ENCODE data around the gene TMEM150C. TPM values are rescaled to one million over a fixed set of nuclear protein-coding genes. Genes with fewer than 3 reads are reported as not detected.

TMEM150C gene
- total and polyA plus RNA-seq, 2 of the 4 experiments (the other 2 are of a cell fraction), result 0.10 to 0.36 TPM

DNA sequence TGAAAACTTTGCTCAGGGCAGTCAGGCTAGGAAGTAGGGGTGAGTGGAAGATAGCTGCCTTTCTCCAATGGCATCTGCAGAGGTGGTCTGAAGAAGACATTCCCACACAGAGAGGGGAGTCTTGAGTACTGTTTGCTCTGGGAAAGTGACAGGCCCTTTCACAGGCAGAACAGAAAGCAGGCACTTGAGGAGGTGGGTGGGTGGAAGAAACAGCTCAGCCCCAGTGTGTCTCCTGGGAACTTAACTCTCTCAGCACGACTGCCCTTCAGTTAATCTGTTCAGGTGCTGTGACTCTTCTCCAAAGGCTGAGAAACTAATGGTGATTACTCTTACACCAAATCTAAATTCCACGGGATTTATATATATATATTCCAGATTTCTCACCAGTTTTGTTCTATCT is 103.1 kb downstream of the TMEM150C start:
- Histone ChIP-seq H3K4ac (ENCODE audit: low read depth, low read length) (no peak overlapping the region), H3K56ac (ENCODE audit: extremely low read depth, insufficient read depth, low read length) (no peak overlapping the region), H3K27me3 (ENCODE audit: control insufficient read depth, insufficient read depth, low read length) (no peaks in the 10 kb centered on the region), H3K4me2 (ENCODE audit: low read depth, low read length) (no peak overlapping the region), H2BK5ac (ENCODE audit: low read depth, low read length, poor library complexity, severe bottlenecking) (no peak overlapping the region), H3K18ac (ENCODE audit: low read depth, low read length) (no peak overlapping the region), H4K8ac (ENCODE audit: low read depth in 2 of 2, low read length in 2 of 2) (no peak overlapping the region), H4K91ac (ENCODE audit: insufficient read depth, low read depth, low read length) (no peak overlapping the region), H3K79me1 (ENCODE audit: low read depth in 1 of 2, low read length in 2 of 2) (peaks cover 3 to 8% of the 10 kb centered on the region in 2 experiments; a peak in 3 of 4 replicates), H3K14ac (replicated peaks; ENCODE audit: low read depth, low read length) (no peak overlapping the region), H3K23ac (ENCODE audit: low read depth, low read length) (no peak overlapping the region), H2AK9ac (replicated peaks; ENCODE audit: low read depth, low read length, poor library complexity) (no peak overlapping the region), H3K27ac (ENCODE audit: insufficient read depth, low read length) (no peak overlapping the region), H2BK15ac (ENCODE audit: low read depth, low read length) (no peak overlapping the region), H2AK5ac (ENCODE audit: low read depth, low read length) (no peak overlapping the region), H3K36me3 (ENCODE audit: control insufficient read depth, insufficient read depth, low read length) (peaks cover 15% of the 10 kb centered on the region), H3K4me1 (ENCODE audit: control insufficient read depth, insufficient read depth, low read length) (no peaks in the 10 kb centered on the region), H3K4me3 (ENCODE audit: insufficient read depth, low read depth, low read length) (no peak overlapping the region), H2BK20ac (ENCODE audit: low read depth, low read length) (no peak overlapping the region), H2AFZ (replicated peaks; ENCODE audit: low read length, poor library complexity) (no peak overlapping the region), H4K20me1 (ENCODE audit: insufficient read depth, low read length) (no peaks in the 10 kb centered on the region), H3K9ac (ENCODE audit: low read depth, low read length) (no peak overlapping the region), H4K5ac (ENCODE audit: low read depth, low read length) (no peak overlapping the region), H3K9me1 (ENCODE audit: insufficient read depth, low read length) (no peaks in the 10 kb centered on the region; the same call in 1 of the 2 replicates), H3K9me3 (ENCODE audit: control insufficient read depth, insufficient read depth, low read length) (no peaks in the 10 kb centered on the region), H2BK120ac (ENCODE audit: low read depth, low read length) (no peak overlapping the region)
- dilution Hi-C loops (cut with HindIII; ENCODE audit: low sequenced_read_pairs, unreplicated experiment) (no loop called here), intact Hi-C loops (cut with micrococcal nuclease) (no loop called here), in situ Hi-C loops (cut with MboI; ENCODE audit: low sequenced_read_pairs) (no loop called here)
- ChIA-PET CTCF (no interaction called here), POLR2A (ENCODE audit: unreplicated experiment) (no interaction called here)
- TF ChIP-seq SMC3 (IDR thresholded peaks at IDR 0.05; ENCODE audit: low read depth, low read length) (no peak), RAD21 (IDR thresholded peaks at IDR 0.05; ENCODE audit: low read length) (no peak), CHD1 (IDR thresholded peaks at IDR 0.05; ENCODE audit: low read depth, low read length) (no peak), NFE2L2 (IDR thresholded peaks at IDR 0.05; ENCODE audit: low read depth, low read length) (no peak), MXI1 (IDR thresholded peaks at IDR 0.05; ENCODE audit: borderline replicate concordance, low read depth, low read length) (no peak), RCOR1 (IDR thresholded peaks at IDR 0.05; ENCODE audit: insufficient replicate concordance, low read length) (no peak), RFX5 (IDR thresholded peaks at IDR 0.05; ENCODE audit: low read depth, low read length) (no peak), FOS (IDR thresholded peaks at IDR 0.05; ENCODE audit: low read depth, low read length) (no peak), MAZ (IDR thresholded peaks at IDR 0.05; ENCODE audit: borderline replicate concordance, low read depth, low read length) (no peak), CEBPB (IDR thresholded peaks at IDR 0.05; ENCODE audit: low read depth, low read length) (no peak), POLR2A (IDR thresholded peaks at IDR 0.05; ENCODE audit: low read depth, low read length) (no peak), MAFK (IDR thresholded peaks at IDR 0.05; ENCODE audit: low read depth, low read length) (no peak), BHLHE40 (IDR thresholded peaks at IDR 0.05; ENCODE audit: low read depth, low read length) (no peak)
- TF ChIP-seq, protein P1, sequence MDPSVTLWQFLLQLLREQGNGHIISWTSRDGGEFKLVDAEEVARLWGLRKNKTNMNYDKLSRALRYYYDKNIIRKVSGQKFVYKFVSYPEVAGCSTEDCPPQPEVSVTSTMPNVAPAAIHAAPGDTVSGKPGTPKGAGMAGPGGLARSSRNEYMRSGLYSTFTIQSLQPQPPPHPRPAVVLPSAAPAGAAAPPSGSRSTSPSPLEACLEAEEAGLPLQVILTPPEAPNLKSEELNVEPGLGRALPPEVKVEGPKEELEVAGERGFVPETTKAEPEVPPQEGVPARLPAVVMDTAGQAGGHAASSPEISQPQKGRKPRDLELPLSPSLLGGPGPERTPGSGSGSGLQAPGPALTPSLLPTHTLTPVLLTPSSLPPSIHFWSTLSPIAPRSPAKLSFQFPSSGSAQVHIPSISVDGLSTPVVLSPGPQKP (IDR thresholded peaks at IDR 0.05; ENCODE audit: borderline replicate concordance, low read depth, low read length), result no peak
- TF ChIP-seq, protein P2, sequence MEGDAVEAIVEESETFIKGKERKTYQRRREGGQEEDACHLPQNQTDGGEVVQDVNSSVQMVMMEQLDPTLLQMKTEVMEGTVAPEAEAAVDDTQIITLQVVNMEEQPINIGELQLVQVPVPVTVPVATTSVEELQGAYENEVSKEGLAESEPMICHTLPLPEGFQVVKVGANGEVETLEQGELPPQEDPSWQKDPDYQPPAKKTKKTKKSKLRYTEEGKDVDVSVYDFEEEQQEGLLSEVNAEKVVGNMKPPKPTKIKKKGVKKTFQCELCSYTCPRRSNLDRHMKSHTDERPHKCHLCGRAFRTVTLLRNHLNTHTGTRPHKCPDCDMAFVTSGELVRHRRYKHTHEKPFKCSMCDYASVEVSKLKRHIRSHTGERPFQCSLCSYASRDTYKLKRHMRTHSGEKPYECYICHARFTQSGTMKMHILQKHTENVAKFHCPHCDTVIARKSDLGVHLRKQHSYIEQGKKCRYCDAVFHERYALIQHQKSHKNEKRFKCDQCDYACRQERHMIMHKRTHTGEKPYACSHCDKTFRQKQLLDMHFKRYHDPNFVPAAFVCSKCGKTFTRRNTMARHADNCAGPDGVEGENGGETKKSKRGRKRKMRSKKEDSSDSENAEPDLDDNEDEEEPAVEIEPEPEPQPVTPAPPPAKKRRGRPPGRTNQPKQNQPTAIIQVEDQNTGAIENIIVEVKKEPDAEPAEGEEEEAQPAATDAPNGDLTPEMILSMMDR (conservative IDR thresholded peaks at IDR 0.05; ENCODE audit: low read depth, low read length), result no peak
- TF ChIP-seq, protein P3, sequence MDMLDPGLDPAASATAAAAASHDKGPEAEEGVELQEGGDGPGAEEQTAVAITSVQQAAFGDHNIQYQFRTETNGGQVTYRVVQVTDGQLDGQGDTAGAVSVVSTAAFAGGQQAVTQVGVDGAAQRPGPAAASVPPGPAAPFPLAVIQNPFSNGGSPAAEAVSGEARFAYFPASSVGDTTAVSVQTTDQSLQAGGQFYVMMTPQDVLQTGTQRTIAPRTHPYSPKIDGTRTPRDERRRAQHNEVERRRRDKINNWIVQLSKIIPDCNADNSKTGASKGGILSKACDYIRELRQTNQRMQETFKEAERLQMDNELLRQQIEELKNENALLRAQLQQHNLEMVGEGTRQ (IDR thresholded peaks at IDR 0.05; ENCODE audit: low read depth, low read length), result no peak
- DNase-seq (no peak), ATAC-seq (ENCODE audit: low read depth) (no peak)
- no TSS peak for BruUV-seq (replicated peaks)
- no CpG with 5 or more reads among the region's 2 CpGs for WGBS, 2 experiments (ENCODE audit: extremely low coverage in 2 of 2, insufficient read length in 1 of 2)
